HG03460 (cell line): ENCODE measurements around the gene ZBTB26.
A peak's percentile ranks its signal among the peaks of the same experiment; 100 is the strongest.
"Not testable (repeated sequence)": the region's sequence is repeated elsewhere in the genome, so short reads cannot be mapped to it uniquely, and the experiment has no call there.

Source experiments
- ATAC-seq: cut with Tn5 transposase; IDR thresholded peaks from one replicate; pipeline ENCODE4 v1.9.1; 2021; ENCODE audit not compliant: unreplicated experiment

The ZBTB26 gene

DNA sequence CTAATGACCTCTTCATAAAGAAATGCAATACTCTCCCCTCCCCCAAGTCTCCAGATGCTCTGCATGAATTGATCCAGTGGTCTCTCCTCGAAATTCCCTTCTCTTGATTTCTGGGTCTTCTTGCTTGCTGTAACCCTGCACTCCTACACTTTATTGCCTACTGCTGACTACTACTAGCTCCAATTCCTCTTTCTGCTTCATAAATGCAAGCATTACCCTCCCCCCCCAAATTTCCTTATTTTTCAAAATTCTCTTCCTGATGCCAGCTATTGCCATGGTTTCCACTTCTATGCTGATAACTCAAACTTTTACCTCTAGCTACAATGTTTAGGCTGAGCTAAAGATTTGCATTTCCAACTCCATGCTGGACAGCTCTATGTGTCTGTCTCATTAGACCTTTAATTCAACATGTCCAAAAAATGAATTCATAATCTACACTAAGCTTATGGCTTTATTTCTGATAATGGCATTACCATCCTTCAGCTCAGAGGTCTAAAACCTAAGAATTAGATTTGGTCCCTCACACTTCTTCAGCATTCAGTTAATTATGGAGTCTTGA is 1.4 kb downstream of the ZBTB26 start:
- no peak for ATAC-seq

DNA sequence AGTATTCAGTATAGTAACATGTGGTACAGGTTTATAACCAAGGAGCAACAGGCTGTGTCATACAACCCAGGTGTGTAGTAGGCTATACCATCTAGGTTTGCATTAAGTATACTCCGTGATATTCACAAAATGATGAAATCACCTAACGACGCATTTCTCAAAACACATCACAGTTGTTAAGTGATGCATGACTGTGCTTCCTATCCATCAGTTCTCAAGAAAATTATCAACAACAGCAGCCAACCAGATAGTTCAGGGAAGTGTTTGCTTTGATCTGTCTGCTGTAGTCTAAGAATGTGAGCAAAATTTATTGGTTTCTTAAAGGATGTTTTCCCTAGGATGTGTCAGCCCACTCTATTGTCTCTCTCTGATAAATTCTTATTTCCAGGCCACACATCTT is 7.4 kb downstream of the ZBTB26 start:
- ATAC-seq, result no peak

DNA sequence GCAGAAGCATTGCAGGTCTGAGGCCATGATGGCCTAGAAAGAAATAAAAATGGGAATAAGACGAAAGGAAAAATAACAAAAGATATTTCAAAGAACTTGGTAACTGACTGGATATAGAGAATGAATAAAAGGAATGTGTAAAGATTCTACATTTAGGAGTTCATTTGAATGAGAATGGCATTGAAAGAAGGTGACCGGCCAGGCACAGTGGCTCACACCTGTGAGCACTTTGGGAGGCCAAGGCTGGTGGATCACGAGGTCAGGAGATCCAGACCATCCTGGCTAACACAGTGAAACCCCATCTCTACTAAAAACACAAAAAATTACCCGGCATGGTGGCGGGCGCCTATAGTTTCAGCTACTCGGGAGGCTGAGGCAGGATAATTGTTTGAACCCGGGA is 8.6 kb downstream of the ZBTB26 start:
- no peak for ATAC-seq

DNA sequence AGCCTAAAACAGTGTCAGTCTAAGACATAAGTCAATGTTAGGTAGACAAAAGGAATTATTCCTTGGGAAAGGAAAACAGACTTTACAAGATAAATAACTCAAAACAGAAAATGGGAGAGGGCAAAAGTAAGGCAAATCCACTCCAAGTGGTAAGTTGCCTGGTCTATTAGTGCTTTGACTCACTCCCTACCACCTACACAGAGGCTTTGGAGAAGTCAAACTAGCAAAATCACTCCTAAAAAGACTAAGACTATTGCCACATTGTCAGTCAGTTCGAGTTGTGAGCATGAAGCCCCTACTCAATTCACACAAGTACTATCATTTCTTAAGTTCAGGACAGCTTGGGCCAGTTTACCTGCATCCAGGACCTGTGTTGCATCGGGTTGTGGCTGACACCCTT is 13.0 kb downstream of the ZBTB26 start:
- ATAC-seq, result no peak

DNA sequence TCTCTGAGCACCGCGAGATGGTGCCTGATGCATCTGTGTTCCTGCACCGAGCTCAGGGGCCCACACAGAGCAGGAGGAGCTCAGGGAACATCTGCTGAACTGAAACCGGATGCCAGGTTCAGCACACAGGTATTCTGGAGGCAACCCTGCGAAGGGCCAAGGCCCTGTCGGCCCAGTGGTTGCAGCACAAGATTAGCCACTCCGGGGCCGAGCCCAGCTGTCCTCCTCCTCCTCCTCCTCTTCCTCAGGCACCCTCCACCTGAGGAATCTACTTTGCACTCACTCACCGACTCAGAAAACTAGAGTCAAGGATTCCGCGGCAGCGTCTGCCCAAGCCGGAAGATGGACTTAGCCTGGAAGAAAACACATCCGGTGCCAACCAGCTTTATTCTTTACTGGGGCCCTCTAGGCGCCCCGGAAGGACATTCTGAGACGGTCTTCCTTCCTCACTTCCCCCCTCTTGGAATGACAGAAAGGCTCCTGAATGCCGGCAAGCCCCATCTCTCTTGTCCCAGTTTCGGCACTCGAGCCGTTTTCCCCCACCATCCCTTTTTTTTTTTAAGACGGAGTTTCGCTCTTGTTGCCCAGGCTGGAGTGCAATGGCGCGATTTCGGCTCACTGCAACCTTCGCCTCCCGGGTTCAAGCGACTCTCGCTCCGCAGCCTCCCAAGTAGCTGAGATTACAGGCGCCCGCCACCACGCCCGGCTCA is 18.2 kb downstream of the ZBTB26 start, which contains the start of gene ZBTB6:
ZBTB6 (minus strand) TSS at position 360 of the 710 bp plus-strand sequence. CDS start 1,251 bp downstream, outside the sequence.
- peak; percentile 98 for ATAC-seq

DNA sequence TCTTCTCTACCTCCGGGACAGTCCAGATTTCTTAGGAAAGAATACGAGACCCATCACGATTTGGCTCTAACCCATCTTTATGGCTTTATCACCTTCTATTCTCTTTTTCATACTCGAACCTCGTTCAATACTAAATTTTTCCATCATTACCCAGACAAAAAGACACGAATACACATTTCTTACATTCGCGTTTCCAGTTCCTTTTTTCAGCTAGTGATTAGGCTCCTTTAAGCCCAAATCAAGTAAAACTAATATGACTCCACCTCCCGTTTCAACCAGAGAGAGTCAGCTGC is 18.7 kb downstream of the ZBTB26 start:
- no peak for ATAC-seq

DNA sequence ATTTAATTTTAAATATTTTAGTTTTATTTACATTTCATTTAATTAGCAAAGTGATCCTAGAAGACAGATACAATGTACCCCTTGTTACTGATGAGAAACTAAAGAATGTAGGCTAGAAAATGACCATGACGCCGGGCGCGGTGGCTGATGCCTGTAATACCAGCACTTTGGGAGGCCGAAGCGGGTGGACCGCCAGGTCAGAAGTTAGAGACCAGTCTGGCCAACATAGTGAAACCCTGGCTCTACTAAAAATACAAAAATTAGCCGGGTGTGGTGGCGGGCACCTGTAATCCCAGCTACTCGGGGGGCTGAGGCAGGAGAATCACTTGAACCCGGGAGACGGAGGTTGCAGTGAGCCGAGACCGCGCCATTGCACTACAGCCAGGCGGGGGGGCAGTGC is 25.2 kb downstream of the ZBTB26 start:
- ATAC-seq, result not testable (repeated sequence)

DNA sequence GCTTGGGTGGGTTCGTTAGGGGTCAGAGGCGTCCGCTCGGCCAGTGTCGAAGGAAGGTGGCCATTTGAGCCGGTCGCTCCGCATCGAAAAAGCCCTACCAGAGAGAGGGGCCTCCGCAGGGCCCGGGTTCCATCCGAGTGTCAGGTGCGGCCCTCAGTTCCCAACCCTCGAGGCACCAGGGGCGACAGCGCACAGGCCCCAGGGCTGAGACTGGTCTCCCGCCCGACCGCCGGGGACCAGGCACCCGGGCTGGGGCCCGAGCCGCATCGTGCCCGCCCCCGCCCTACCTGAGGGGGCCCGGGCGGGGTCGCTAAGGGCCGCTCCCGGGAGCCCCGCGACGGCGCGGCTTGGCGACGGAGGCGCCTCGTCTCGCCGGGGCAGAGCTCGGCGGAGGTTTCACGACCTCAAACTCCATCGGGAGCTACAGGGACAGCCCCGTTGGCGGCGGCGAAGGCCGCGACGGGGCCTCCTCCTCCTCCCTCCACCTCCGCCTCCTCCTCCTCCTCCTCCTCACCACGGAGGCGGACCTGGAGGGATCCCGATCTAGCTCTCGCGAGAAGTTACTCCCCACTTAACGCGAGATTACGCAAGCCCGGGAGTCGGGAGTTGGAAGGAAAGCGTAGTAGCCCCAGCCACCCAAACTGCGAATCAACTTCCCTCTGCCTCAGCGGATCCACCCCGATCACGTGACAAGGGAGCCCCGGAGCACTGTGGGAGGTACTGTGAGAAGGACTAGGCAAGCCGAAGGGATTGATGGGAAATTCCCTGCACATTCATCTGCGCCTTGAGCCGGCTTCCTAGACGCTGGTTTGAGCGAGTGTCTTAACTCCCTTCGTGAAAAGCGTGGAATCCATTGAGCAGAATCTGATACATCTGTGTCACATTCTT is 26.2 kb downstream of the ZBTB26 start, which contains the start of gene RC3H2:
RC3H2 (minus strand) TSS at position 537 of the 888 bp plus-strand sequence. CDS start 7,850 bp downstream, outside the sequence.
- peak; percentile 81 for ATAC-seq

DNA sequence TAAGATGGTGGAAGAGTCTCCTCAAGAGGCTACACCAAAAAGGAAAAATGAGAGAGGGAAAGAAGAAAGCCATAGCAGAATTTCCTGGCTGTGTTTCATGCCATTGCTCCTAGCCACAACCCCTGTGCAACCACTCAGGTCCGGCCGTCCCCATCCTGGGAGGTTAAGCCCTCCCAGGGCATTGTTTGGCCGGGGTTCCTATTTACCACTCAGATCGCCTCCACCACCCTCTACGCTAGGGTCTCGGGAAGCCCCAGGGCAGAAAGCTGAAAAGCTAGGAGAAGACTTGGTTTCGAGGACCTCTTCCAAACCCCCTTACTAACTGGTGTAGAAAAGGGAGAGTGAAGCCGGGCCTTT is 26.9 kb downstream of the ZBTB26 start:
- peak; percentile 28 for ATAC-seq

DNA sequence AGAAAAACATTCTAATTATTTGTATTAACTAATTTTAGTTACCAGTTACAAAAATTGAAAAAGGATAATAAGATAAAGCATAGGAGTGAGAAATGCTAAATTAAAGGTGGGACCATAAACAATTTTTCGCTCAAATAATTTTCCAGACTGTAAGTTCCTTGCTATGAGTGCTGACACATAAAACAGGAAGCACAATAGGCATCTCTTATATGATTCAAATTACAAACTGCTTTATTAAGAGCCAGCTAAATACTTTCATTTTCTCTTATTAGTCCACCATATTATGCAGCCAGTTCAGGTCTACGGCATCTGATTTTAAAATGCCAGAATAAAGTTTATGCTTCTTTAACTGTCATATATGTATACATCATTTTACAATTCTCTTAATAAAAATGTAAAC is 30.5 kb downstream of the ZBTB26 start:
- no peak for ATAC-seq

DNA sequence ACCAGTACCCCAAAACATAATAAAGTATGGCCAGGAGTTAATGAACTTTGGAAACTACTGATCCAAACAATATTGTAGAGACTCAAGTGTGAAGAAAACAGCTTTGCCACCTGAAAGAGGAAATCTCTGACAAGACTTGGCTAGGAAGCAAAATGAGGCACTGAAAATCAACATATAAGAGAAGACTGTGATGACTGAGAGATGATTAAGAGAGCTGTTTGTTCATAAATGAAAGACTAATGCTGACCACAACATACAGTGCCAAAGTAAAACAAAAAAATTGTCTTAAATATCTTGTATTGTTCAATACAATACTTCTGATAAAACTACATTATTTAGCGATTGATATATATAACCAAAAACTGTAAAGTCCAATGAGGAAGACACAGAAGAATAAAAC is 33.3 kb downstream of the ZBTB26 start:
- no peak for ATAC-seq

DNA sequence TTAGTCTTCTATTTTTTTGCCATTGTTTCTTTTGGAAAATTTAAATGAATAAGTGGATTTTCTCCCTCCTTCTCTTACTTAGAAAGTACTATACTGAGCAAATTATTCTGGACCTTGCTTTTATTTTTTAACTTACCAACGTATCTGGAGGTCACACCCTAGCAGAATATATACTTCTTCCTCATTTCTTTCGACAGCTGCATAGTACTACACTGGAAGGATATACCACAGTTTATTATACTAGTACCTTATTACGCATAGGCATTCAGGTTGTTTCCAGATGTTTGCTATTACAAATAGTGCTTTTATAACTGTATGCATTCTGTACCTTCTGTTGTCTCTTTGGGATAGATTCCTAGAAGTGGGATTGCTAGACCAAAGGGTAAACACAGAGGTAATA is 42.8 kb downstream of the ZBTB26 start:
- ATAC-seq, result no peak

DNA sequence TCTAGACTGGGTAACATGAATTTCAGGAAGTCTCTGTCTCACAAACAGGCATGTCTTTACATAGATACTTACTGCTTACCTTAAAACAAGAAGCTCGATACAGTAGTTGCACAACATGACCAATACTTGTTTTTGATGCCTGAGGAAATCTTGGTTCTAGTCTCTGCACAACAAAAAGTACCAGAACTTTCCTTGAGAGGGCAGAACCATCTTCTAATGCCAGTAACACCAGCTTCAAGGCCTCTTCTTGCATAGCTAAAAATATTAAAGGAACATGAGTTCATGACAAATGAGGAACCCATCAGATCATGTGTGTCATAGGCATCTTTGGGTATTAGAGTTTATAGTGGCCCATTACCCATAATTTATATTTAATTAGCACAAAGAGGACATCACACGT is 48.2 kb downstream of the ZBTB26 start:
- no peak for ATAC-seq

DNA sequence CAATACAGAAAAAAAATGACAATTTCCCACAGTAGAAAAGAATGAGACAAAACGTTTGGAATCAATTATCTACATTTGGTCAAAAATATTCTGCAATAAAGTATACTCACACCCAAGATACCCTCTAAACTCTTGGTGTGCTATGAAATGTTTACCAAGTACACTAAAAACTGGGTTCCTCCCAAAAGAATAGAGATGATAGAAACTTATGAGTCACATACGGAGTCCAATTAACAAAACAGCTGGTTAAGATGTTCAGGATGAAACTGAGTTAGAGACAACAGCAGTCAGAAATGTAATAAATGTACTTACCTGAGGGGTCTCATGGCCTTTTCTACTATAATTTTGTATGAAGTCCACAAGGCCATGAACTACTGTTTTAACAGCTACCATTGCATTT is 51.9 kb downstream of the ZBTB26 start:
- no peak for ATAC-seq

DNA sequence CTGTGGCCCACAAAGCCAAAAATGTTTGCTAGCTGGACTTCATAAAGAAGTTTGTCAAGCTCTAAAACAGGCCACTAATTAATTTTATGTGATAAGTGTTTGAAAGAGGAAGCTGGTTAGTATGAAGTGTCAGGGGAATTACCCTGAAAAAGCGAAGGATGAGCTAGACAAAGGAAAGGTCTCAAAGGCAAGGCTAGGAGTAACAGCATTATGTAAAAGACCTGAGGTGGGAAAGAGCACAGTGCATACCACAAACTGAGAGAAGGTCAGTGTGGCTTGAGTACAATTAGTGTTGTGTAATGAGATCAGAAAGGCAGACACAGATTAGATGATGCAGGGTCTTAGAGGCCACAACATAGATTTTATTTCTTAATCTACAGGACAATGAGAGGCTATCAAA is 55.8 kb downstream of the ZBTB26 start:
- ATAC-seq, result no peak

DNA sequence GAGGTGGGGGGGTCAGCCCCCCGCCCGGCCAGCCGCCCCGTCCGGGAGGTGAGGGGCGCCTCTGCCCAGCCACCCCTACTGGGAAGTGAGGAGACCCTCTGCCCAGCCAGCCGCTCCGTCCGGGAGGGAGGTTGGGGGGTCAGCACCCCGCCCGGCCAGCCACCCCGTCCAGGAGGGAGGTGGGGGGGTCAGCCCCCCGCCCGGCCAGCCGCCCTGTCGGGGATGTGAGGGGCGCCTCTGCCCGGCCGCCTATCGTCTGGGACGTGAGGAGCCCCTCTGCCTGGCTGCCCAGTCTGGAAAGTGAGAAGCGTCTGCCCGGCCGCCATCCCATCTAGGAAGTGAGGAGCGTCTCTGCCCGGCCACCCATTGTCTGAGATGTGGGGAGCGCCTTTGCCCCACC is 64.0 kb downstream of the ZBTB26 start:
- ATAC-seq, result not testable (repeated sequence)

DNA sequence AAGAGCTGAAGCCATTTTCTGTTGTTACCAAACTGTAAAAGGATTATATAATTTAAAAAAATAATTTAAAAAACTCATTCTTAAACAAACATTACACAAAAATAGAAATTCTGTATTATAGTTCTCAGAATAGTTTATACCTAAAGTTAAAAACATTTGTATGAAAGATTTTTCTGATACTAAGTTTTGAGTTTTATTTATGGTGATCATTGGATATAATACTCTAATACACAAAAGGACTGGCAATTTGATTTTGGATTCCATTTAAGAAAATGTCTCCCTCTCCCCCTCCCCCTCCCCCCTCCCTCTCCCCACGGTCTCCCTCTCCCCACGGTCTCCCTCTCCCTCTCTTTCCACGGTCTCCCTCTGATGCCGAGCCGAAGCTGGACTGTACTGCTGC is 65.2 kb downstream of the ZBTB26 start:
- ATAC-seq, result no peak
